Measurements from ENCODE around the gene KRTAP5-10.
"Not testable (repeated sequence)": the region's sequence is repeated elsewhere in the genome, so short reads cannot be mapped to it uniquely, and the experiment has no call there.

The KRTAP5-10 gene, protein sequence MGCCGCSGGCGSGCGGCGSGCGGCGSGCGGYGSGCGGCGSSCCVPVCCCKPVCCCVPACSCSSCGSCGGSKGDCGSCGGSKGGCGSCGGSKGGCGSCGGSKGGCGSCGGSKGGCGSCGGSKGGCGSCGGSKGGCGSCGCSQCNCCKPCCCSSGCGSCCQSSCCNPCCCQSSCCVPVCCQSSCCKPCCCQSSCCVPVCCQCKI

DNA sequence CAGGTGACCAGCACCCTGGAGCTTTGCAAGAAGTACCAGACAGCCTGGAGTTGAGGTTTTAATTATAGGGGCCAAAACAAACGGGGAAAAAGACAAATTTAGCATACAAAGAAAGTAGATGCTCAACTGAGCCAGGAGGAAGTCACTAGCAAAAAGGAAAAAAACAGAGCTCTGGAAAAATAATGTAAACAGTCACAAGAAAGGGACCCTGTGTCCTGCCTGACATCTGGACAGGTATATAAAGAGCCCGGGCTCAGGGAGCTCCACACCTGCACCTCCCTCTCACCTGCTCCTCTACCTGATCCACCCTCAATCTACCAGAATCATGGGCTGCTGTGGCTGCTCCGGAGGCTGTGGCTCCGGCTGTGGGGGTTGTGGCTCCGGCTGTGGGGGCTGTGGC, at the start of gene KRTAP5-10:
Gene KRTAP5-10 (plus strand): TSS at position 301 of the 400 bp plus-strand sequence. CDS start 25 bp downstream, at position 326.
- no peak for DNase-seq (ENCODE audit: low spot score)

DNA sequence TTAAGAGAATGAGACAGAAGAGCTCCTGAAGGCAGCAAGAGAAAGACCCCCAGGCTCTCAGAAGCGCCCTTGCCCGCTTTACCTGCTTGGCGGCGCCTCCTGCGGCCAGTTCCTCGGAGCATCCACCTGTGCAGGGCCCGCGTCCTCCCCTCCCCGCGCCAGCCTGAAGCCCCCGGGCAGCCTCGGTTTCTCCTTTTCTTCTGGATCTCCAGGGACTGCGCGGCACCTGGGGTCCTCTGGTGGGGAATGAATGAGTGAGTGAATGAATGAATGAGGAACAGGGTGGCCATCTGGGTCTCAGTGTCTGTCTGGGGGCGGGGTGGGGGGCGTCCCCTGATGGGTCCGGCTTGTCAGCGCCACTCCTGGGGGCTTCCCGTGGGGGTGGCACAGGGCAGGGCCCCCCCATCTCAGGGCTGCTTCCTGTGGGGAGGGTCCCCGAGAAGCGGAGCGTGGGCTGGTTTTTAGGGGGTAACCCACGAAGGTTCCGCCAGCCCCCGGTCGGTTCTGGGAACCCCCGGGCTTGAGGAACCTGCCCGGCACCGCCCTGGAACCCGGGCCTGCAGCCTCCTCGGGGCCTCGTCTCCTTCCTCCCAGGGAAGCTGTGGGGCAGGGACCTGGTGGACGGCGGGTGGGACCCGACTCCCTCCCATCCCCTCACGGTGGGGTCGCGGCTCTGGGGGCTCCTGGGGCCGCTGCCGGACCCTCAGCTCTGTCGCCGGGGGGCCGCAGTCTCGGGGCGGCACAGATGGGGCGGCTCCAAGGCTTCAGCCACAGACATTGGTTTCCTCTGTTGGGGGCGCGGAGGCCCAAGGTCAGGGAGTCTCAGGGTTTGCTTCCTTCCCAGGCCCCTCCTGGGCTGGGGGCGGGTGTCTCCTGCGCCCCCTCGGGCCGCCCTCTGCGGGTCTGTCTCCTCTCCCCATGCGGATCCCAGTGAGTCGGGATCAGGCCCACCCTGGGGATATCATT, 46.6 kb upstream of the KRTAP5-10 start:
- no peak for DNase-seq (ENCODE audit: low spot score)

DNA sequence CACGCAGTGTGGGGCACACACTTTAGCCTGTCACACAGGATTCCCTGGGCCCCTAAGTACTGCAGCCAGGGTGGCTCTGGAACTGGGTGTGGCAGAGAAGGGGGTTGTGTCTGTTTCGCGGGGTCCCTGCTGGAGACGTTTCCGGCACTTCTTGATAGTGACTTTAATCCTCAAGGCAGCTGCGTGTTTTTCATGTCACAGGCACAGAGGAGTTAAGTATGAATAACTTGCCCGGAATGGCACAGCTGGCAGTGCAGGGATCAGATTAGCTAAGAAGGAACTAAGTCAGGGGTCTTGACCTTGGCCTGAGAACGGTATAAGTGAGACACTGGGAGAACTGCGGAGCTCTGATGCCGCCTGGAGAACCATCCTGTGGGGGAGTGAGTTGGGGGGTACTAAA, 45.8 kb upstream of the KRTAP5-10 start:
- no peak for DNase-seq (ENCODE audit: low spot score)

DNA sequence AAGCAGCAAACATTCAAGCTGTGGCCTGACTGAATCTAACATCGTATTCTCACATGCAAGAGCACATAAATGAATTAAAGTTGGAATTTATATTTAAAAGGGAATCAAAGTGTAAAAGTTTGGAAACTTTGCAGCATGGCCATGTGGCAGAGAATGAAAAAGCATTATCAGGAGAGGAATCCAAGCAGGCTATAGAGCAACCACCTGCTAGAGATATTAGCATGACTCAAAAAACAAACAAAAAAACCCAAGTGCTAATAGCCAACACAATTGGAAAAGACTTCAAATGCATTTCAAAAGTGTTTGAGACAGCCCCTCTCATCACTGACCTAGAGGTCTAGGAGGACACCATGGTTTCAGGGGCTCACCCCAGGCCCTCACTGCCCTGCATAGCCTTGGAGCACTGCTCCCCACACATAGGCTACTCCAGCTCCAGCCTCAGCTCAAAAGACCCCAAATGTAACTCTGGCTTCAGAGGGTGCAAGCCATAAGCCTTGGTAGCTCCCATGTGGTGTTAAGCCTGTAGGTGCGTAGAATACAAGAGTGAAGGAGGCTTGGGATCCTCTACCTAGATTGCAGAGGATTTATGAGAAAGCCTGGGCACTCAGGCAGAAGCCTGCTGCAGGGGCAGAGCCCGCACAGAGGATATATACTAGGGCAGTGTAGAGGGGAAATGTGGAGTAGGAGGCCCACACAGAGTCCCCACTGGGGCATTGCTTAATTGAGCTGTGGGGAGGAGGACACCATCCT, 40.0 kb upstream of the KRTAP5-10 start:
- no peak for DNase-seq (ENCODE audit: low spot score)

DNA sequence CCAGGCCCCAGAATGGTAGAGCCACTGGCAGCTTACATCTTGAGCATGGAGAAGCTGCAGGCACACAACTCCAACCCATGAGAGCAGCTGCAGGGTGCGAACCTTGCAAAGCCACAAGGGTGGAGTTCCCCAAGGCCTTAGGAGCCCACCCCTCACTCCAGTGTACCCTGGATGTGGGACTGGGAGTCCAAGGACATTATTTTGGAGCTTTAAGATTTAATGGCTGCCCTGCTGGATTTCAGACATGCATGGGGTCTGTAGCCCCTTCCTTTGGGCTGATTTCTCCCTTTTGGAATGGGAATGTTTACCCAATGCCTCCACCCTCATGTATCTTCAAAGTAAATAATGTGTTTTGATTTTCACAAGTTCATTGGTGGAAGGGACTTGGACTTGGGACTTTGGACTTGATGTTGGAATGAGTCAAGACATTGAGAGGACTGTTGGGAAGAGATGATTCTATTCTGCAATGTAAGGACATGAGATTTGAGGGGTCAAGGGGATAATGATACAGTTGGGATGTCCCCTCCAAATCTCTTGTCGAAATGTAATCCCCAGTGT, 39.3 kb upstream of the KRTAP5-10 start:
- no peak for DNase-seq (ENCODE audit: low spot score)

DNA sequence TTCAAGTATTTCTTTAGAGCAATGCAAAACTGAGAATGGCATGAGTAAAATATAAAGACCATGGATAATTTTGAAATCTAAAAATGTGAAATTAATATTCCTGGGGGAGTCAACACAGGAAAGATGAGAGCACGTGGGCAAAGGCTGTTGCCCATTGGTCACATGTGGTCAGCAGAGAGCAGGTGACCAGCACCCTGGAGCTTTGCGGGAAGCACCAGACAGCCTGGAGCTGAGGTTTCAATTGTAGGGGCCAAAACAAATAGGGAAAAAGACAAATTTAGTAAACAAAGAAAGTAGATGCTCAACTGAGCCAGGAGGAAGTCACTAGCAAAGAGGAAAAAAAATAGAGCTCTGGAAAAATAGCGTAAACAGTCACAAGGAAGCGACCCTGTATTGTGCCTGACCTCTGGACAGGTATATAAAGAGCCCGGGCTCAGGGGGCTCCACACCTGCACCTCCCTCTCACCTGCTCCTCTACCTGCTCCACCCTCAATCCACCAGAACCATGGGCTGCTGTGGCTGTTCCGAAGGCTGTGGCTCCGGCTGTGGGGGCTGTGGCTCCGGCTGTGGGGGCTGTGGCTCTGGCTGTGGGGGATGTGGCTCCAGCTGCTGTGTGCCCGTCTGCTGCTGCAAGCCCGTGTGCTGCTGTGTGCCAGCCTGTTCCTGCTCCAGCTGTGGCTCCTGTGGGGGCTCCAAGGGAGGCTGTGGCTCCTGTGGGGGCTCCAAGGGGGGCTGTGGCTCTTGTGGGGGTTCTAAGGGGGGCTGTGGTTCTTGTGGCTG, 38.4 kb upstream of the KRTAP5-10 start, which contains the start of gene KRTAP5-7:
Gene KRTAP5-7 (plus strand): TSS at position 472 of the 780 bp plus-strand sequence. CDS start 34 bp downstream, at position 506.
- not testable (repeated sequence) for DNase-seq (ENCODE audit: low spot score)

DNA sequence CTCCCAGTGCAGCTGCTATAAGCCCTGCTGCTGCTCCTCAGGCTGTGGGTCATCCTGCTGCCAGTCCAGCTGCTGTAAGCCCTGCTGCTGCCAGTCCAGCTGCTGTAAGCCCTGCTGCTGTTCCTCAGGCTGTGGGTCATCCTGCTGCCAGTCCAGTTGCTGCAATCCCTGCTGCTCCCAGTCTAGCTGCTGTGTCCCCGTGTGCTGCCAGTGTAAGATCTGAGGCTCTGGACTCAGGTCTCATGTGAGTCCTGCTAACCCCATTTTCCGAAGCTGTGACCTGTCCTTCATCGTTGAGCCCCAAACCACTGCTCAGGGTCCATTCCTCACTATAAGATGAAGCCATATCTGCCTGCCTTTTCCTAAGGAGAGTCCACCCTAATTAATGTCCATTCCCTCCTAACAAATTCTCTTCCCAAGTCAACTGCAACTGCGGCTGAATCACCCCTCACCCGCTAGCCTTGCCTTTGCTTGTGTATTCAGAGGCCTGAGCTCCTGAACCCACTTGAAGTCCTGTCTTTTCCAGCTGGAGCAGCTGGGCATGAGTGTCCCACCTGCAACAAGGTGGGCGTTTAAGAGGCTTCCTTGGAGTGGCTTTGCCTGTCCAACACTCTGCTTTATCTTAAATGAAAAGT, 37.7 kb upstream of the KRTAP5-10 start:
- no peak for DNase-seq (ENCODE audit: low spot score)

DNA sequence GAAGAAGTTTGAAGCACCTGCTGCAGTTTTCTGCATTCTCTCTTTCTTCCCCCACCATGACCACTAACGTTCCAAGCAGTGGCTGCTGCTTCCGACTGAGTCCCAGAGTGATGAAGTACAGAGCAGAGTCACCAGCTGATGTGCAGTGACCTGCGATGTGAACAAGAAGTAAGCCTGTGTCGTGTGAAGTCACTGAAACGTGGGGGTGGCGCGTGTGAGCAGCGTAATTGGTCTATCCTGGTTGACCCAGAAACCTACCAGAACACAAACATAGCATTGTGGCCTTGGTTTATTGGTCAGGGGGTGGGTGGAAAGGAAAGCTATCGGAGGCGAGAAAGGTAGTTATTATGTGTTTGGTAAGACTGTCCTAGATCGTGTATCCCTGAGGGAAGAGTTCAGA, 34.8 kb upstream of the KRTAP5-10 start:
- DNase-seq (ENCODE audit: low spot score) = no peak

DNA sequence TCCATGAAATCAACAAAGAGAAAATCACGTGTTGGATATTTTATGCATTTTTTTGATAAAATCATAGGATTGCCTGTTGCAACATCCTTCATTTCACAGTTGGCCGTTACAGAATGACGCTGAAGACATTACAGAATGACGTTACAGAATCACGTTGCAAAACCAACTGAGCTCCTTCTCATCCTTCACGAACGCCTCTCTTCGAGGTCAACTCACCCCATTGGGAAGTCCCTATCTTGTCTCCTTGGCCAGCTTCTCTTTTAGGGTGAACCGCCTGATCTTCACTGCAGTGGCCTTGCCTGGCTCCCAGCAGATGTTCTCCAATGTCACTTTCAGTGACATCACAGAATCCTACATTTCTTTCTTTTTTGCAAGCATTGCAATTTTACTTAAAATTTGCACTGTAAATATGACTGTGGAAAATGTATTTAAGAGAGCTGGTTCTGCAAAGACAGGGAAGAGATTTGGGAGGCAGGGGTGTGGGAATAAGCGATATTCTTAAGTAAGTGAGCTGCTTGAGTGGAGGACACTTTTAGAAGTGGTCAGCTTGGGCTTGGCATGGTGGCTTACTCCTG, 33.2 kb upstream of the KRTAP5-10 start:
- DNase-seq (ENCODE audit: low spot score) = no peak

DNA sequence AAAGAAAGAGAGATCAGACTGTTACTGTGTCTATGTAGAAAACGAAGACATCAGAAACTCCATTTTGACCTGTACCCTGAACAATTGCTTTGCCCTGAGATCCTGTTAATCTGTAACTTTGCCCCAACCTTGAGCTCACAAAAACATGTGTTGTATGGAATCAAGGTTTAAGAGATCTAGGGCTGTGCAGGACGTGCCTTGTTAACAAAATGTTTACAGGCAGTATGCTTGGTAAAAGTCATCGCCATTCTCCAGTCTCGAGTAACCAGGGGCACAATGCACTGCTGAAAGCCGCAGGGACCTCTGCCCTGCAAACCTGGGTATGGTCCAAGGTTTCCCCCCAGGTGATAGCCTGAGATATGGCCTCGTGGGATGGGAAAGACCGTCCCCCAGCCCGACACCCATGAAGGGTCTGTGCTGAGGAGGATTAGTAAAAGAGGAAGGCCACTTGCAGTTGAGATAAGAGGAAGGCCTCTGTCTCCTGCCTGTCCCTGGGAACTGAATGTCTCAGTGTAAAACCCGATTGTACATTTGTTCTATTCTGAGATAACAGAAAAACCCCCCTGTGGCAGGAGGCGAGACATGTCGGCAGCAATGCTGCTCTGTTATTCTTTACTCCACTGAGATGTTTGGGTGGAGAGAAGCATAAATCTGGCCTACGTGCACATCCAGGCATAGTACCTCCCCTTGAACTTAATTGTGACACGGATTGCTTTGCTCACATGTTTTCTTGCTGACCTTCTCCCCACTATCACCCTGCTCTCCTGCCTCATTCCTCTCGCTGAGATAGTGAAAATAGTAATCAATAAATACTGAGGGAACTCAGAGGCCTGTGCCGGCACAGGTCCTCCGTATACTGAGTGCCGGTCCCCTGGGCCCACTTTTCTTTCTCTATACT, 30.4 kb upstream of the KRTAP5-10 start:
- DNase-seq (ENCODE audit: low spot score) = not testable (repeated sequence)

DNA sequence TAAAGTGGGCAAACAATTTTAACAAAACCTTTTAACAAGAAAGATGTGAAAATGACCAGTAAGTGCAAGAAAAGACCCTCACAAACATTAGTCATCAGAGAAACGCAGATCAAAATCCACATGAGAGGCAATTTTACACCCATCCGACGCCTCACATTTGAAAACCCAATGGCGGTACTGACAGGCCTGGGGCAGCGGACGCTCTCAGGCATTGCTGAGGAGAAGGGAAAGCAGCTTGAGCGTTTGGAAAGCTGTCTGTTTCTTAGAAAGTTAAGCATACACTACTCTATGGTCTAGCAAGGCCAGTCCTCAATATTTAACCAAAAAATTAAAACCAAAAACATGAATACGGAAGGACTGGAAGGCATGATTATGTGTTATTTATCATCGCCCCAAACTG, 29.5 kb upstream of the KRTAP5-10 start:
- DNase-seq (ENCODE audit: low spot score) = no peak

DNA sequence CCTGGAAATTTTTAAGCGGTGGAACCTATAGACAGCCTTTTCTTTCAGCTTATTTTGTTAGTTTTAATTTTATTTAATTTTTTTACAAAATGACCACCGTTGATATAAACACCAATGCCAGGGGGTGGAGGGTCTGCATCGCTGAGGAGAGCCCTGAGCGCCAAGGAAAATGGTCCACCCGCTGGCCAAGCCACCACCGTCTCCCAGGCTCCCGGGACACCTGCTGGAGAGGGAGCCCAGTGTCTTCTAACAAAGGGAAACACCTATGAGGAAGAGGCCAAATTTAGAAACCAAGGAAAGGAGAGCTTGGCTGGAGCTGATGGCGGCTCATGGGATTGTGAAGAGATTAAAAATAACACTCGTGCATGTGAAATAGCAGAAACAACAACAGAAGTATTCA, 27.8 kb upstream of the KRTAP5-10 start:
- DNase-seq (ENCODE audit: low spot score) = no peak

DNA sequence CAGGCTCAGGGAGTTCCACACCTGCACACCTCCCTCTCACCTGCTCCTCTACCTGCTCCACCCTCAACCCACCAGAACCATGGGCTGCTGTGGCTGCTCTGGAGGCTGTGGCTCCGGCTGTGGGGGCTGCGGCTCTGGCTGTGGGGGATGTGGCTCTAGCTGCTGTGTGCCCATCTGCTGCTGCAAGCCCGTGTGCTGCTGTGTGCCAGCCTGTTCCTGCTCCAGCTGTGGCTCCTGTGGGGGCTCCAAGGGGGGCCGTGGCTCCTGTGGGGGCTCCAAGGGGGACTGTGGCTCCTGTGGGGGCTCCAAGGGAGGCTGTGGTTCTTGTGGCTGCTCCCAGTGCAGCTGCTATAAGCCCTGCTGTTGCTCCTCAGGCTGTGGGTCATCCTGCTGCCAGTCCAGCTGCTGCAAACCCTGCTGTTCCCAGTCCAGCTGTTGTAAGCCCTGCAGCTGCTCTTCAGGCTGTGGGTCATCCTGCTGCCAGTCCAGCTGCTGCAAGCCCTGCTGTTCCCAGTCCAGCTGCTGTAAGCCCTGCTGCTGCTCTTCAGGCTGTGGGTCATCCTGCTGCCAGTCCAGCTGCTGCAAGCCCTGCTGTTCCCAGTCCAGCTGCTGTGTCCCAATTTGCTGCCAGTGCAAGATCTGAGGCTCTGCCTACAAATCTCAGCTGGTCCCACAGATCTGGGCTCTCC, 27.2 kb upstream of the KRTAP5-10 start, which contains the start of gene KRTAP5-8:
Gene KRTAP5-8 (plus strand): TSS at position 49 of the 689 bp plus-strand sequence. CDS start 31 bp downstream, at position 80.
- not testable (repeated sequence) for DNase-seq (ENCODE audit: low spot score)

DNA sequence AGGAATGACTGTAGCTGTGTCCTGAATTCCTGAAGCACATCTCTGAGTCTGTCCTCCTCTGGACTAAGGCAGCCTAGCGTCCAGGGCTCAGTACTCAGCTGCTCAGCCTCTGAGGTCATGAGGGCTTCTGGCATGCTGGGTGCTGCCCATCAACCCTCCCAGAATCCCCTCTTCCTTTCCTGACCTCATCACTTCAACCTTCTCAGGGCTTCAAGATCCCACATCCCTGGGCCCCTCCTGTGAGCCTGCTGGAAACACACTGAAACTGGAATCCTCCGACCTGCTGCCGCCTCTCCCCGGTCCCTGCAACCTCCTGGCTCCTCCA, 26.7 kb upstream of the KRTAP5-10 start:
- no peak for DNase-seq (ENCODE audit: low spot score)

DNA sequence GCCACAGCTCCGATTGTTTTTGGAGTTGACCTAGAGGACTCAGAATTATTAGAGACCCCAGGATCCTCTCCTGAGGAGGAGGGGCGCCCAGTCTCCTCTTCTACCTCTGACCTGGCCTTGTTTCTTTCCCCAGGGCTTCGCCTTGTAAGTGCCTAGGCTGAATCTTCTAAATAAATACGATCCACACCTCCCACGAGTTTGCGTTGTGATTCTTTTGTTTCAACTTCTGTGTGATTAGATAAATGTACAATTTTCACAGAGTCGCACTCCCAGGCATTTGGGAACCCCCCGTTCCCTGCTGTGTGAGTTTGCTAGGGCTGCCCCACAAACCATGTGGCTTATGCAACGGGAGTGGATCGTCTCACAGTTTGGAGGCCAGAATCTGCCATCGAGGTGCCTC, 26.3 kb upstream of the KRTAP5-10 start:
- no peak for DNase-seq (ENCODE audit: low spot score)

DNA sequence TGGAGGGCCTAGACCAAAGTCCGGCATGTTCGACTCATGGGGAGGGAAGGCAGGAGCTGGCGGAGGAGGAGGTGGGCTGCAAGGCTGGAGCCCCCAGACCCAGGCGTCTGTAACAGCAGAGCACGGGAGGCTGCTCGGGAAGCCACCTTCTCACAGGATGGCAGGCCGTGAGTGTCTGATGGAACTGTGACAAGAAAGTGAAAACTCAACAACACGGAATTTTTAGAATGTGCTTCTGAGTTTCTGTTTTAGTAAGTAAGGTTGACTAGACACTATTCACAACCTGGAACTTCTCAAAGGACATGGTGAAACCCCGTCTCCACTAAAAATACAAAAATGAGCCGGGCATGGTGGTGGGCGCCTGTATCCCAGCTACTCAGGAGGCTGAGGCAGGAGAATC, 25.4 kb upstream of the KRTAP5-10 start:
- DNase-seq (ENCODE audit: low spot score) = not testable (repeated sequence)

DNA sequence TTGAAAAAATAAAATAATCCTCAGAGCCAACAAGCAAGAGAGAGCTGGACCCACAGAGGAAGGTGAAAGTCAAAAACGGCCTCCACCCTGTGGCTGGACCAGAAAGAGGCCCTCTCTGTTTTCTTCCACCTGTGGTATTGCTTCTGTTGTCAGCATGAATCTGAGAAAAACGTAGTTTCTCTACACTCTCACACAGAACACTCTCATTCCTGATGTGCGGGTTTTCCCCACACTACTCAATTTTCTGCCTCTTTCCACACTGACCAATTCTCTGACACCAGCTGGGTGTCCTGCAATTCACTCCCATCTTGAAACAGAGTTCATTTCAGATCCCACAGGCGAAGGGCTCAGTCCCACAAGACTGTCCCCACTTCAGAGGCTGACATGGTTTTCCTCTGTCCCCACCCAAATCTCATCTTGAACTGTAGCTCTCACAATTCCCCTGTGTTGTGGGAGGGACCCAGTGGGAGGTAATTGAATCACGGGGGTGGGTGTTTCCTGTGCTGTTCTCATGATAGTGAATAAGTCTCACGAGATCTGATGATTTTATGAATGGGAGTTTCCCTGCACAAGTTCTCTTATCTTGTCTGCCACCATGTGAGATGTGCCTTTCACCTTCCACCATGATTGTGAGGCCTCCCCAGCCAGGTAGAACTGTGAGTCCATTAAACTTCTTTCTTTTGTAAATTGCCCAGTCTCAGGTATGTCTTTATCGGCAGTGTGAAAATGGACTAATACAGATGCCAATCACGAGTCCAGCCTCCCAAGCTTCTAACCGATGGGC, 24.6 kb upstream of the KRTAP5-10 start:
- DNase-seq (ENCODE audit: low spot score) = not testable (repeated sequence)

DNA sequence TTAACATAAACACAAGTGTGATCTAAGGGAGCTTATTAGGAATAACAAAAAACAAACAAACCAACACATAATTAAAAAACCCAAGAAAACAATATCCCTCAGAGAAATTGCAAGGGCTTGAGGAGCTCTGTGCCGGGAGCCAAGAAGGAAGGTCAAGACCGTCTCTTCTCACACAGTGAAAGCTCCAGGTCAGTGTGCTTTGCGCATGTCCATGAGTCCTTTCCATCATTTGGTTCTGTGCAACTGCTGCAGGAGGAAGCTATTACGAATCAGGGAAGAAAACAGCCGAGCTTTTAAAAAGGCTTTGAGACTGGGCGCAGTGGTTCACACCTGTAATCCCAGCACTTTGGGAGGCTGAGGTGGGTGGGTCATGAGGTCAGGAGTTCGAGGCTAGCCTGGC, 23.0 kb upstream of the KRTAP5-10 start:
- no peak for DNase-seq (ENCODE audit: low spot score)

Measured in pons (tissue), 1 donor.